Stimulated activated naive B cell treated with anti-CD40 and anti-IgM and Interleukin-4, amounts not matched to agents 10 μg/mL and 1 μg/mL and 100 μg/mL, for 72 hours (primary cell): ENCODE data around the gene YOD1.

ENCODE experiments used
- ATAC-seq, 2 donors: fragments of 150-1000 bp; cut with Tn5 transposase; replicated peaks; 2 replicates each; pipeline ENCODE4 v1.10.0; 2021; ENCODE audit warnings: moderate library complexity in 1 of 2
- DNase-seq: peaks from one replicate; pipeline ENCODE4 v3.0.0; 2021
- H3K27ac Mint-ChIP-seq: one replicate; pipeline ENCODE4 v1.8.0; 2022; ENCODE audit warnings: mild to moderate bottlenecking, mixed read lengths
- H3K27me3 Mint-ChIP-seq, 2 donors: one replicate each; pipeline ENCODE4 v1.8.0; 2022; ENCODE audit warnings: mixed read lengths in 2 of 2
- H3K36me3 Mint-ChIP-seq, 2 donors: one replicate each; pipeline ENCODE4 v1.8.0; 2022; ENCODE audit warnings: mixed read lengths in 2 of 2, mild to moderate bottlenecking in 1 of 2
- H3K4me1 Mint-ChIP-seq, 2 donors: one replicate each; pipeline ENCODE4 v1.8.0; 2022; ENCODE audit warnings: mixed read lengths in 2 of 2, mild to moderate bottlenecking in 1 of 2
- H3K4me3 Mint-ChIP-seq, 2 donors: one replicate each; pipeline ENCODE4 v1.8.0; 2022; ENCODE audit warnings: mild to moderate bottlenecking in 2 of 2, mixed read lengths in 2 of 2, moderate library complexity in 1 of 2
- H3K9me3 Mint-ChIP-seq, 2 donors: one replicate each; pipeline ENCODE4 v1.8.0; 2022; ENCODE audit warnings: mixed read lengths in 2 of 2, mild to moderate bottlenecking in 1 of 2

The YOD1 gene

DNA sequence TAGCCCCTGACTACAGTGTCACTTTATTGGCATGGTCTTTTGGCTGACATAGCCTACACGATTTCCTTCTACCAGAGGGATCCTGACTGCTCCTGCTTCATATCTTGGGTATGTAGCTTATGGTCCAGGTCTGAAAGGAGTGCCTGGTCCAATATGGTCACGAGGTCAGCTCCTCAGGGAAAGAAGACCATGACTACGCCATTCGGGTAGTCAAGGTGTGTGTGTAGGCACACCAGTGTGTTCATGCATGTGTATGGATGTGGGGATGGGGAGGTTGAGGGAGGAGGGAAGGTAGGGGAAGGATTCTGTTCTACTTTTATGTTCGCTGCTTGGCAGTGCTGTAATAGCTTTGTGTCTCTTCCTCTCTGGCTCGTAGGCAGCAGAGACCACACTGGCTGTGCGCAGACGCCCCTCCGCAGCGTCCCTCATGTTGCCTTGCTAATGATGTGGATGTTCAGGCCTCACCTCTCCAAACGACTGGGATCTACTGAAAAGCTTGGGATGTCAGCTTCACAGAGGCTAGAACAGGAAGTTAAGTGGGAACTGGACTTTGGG, 27.6 kb upstream of the YOD1 start:
- DNase-seq (no peak), ATAC-seq (no peak)
- Mint-ChIP-seq H3K36me3 (peaks cover 3 to 10% of the 10 kb centered on the region in 2 donors), H3K27me3 (peaks cover 0 to 6% of the 10 kb centered on the region in 2 donors), H3K4me1 (no peaks in the 10 kb centered on the region), H3K27ac (no peak overlapping the region), H3K9me3 (no peaks in the 10 kb centered on the region), H3K4me3 (no peak overlapping the region)

DNA sequence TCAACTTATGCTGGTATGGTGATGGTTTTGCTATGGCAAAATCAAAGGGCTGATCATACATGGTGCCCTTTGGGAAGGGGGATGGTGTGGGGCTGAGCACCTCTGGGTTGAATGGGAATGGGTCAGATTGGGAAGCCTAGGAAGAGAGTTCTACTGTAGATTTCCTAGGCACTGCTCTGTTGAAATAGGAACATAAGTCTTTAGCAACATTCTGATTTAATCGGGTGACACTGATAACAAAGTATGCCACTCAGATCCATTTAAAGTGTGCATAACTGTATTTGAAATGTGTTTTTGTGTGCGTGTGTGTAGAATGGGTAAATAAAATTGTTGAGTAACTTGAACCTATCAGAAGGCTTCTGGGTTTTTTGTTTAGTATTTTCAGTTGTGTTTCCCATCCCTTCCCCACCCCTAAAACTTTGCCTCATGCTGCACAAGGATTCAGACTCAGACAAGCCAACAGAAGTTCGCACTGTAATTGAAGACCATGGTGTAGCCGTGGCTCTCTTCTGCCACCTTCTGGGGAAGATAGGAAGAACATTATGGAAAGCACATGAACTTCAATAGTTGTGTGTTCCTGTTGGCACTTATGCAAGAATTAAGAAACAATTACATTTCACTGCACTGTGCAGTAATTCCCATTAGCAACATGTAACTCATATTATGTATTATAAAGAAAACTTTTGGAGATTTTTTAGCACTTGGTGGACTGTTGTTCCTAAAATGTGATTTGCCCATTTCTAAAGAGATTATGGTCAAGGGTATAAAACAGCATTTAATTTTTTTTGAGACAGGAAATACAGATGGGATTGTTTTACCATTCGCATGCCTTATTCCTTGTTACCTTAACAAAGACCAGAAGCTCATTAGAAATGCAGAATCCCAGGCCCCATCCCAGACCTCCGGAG, 26.7 kb upstream of the YOD1 start:
- no peak overlapping the region for H3K27ac Mint-ChIP-seq
- H3K36me3 Mint-ChIP-seq, result peaks cover 7 to 18% of the 10 kb centered on the region in 2 donors
- H3K9me3 Mint-ChIP-seq, result no peaks in the 10 kb centered on the region
- ATAC-seq, result peak; percentile 72 to 83
- H3K4me3 Mint-ChIP-seq, result no peak overlapping the region
- peak; percentile 50 for DNase-seq
- H3K4me1 Mint-ChIP-seq, result no peaks in the 10 kb centered on the region
- no peaks in the 10 kb centered on the region for H3K27me3 Mint-ChIP-seq

DNA sequence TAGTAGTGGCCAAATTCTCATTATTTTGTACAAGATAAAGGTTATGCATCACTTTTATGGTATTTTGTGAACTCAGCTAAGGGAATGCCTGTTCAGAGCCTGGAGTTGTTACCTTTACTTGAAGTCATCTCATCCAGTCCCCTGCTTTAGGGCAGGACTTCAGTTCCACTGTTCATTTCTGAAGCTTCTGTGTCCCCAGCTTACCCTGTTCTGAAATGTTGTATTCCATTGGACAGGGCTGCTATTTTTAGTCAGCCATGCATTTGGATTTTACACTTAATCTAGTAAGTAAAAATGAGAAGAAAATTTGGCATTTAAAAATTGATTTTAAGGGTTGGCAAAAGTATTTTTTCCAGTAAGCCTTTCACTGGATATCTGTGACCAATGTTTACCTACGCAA, 26.0 kb upstream of the YOD1 start:
- Mint-ChIP-seq H3K27me3 (no peaks in the 10 kb centered on the region), H3K27ac (no peak overlapping the region), H3K4me1 (no peaks in the 10 kb centered on the region), H3K36me3 (peaks cover 13 to 25% of the 10 kb centered on the region in 2 donors), H3K9me3 (no peaks in the 10 kb centered on the region), H3K4me3 (no peak overlapping the region)
- no peak for DNase-seq
- ATAC-seq, result no peak

DNA sequence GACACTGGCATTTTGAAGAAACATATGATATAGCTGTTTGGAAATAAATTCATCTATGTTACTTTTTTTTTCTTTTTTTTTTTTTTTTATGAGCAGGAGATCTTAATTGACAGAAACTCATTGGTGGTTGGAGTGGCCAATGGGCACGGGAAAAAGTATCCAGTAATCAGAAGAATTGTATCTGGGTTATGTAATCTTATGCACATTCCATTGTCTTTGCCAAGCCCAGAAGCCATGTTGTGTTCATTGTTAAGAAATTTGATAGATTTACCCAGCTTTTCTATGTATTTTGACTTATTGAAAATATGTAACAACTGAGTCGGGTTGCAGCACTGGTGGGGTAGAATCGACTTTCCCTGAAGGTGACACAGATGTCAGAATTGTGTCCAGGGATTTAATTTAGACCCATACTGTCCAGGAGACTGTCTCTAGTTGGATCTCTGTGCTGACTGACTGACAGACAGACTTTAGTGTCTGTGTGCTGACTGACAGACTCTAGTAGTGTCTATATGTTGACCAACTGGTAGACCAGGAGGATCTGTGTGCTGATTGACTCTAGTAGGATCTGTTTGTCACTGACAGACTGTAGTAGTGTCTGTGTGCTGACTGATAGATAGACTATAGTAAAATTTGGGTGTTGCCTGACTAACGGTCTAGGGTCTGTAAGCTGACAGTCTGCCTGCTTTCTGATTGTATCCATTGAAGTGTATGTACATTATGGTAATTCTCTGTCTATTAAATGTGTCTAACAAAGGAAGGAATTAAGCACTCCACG, 25.4 kb upstream of the YOD1 start:
- H3K9me3 Mint-ChIP-seq, result no peaks in the 10 kb centered on the region
- no peak overlapping the region for H3K4me3 Mint-ChIP-seq
- H3K27ac Mint-ChIP-seq, result no peak overlapping the region
- DNase-seq (no peak), ATAC-seq (no peak)
- peaks cover 16 to 28% of the 10 kb centered on the region in 2 donors for H3K36me3 Mint-ChIP-seq
- no peaks in the 10 kb centered on the region for H3K27me3 Mint-ChIP-seq
- H3K4me1 Mint-ChIP-seq, result no peaks in the 10 kb centered on the region

DNA sequence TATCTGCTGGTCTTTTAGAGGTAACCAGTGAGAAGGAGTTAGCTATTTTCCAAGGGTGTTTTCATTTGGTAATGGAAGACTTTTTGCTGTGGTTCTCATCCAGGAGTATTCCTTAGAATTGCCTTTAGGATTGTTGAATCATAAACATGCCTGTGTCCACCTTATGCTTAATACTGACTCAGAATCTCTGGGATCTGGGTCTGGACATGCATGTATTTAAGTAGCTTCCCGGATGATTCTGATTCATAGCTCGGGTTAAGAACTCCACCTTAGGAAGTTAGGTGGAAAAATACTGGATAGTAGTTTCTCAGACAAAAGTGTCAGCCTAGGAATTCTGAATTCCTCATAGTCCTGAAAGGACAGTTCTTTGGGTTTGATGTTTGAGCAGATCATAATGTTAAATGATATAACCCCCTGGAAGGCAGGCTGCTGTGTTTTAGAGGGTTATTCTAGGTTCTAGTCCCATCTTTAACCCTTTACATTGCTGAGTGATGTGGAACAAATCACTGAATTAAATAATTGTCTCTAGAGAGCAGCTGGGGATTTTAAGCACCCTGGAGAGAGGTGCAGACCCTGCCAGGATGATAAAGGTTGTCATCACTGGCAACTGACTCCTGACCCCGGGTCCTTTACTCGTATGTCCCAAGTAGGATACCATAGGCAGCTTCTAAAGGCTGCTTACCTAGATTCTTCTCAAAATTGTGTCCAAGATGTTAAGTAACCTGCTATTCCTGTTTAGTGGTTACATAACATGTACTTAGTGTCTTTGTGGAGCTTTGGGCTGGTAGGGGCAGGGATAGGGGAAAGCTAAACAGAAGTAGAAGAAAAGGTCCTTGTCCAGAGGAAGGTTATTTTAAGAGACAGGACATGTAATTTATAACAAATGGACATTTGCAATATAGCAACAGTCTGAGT, 23.2 kb upstream of the YOD1 start:
- Mint-ChIP-seq H3K4me1 (peaks cover 19 to 22% of the 10 kb centered on the region in 2 donors), H3K9me3 (no peaks in the 10 kb centered on the region), H3K27me3 (no peaks in the 10 kb centered on the region), H3K27ac (no peak overlapping the region), H3K4me3 (no peak overlapping the region), H3K36me3 (peaks cover 32 to 46% of the 10 kb centered on the region in 2 donors)
- DNase-seq, result no peak
- no peak for ATAC-seq

DNA sequence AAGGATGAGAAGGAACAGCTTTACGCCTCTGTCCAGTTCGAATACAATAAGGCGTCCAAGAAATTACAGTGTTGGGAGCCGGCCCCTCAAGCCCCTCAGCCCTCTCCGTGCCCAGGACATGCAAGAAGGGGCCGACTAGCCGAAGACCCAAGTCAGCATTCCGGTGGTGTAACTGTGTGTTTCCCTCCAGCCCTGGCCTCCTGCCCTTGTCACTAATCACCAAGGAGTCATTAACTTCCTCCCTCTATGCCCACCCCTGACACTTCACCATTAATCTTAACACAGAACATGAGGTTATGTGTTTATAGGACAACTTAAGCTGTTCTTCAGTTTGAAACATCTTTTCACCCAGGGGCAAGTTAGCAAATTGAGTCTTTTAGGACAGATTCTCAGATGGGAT, 21.2 kb upstream of the YOD1 start:
- peaks cover 39 to 60% of the 10 kb centered on the region in 2 donors for H3K36me3 Mint-ChIP-seq
- no peak for DNase-seq
- H3K4me3 Mint-ChIP-seq, result no peak overlapping the region
- ATAC-seq, result no peak
- H3K4me1 Mint-ChIP-seq, result peaks cover 22 to 26% of the 10 kb centered on the region in 2 donors
- H3K27ac Mint-ChIP-seq, result peak overlapping the region; percentile 25
- H3K9me3 Mint-ChIP-seq, result no peaks in the 10 kb centered on the region
- H3K27me3 Mint-ChIP-seq, result no peaks in the 10 kb centered on the region

DNA sequence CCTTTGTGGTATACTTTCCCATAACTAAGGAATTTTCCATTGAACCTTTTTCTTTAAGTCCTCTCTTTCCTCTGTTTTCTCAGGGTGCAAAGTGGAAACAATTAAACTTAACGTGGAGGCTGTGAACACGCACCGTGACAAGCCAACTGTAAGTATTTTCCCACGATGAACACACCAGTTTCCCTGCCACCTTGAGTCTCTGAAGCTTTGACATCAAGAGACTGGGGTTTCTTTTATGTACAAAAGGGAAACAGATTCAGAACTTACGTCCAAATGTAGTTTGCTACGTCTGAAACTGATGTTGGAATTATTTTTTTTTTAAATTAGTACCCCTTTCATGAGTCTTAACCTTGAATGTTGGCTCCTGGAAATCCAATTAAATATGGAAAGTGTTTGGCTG, 20.4 kb upstream of the YOD1 start:
- H3K27ac Mint-ChIP-seq, result no peak overlapping the region
- no peaks in the 10 kb centered on the region for H3K9me3 Mint-ChIP-seq
- peaks cover 22 to 26% of the 10 kb centered on the region in 2 donors for H3K4me1 Mint-ChIP-seq
- H3K4me3 Mint-ChIP-seq, result no peak overlapping the region
- peaks cover 40 to 63% of the 10 kb centered on the region in 2 donors for H3K36me3 Mint-ChIP-seq
- DNase-seq, result no peak
- ATAC-seq, result no peak
- no peaks in the 10 kb centered on the region for H3K27me3 Mint-ChIP-seq

DNA sequence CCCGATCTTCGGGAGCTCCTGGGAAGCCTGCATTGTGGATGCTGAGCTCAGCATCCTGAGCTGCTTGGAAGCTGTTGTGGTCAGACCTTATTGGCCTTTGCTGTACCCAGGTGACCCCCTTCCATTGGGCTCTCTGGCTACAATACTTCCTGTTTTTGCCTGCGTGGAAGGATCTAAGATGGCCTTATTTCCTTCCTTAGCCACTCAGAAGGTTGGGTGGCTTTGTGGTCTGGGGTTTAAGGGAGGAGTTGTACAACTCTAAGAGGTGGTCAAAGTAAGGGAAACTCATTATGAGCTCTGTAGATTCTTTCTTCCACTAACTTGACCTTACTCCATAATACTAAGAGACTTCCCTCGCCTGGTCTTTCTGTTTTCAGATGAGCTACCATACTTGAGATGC, 19.8 kb upstream of the YOD1 start:
- Mint-ChIP-seq H3K36me3 (peaks cover 37 to 60% of the 10 kb centered on the region in 2 donors), H3K4me1 (peaks cover 22 to 26% of the 10 kb centered on the region in 2 donors), H3K4me3 (no peak overlapping the region), H3K27ac (no peak overlapping the region), H3K9me3 (no peaks in the 10 kb centered on the region), H3K27me3 (no peaks in the 10 kb centered on the region)
- DNase-seq, result no peak
- peak; percentile 66 to 67 for ATAC-seq

DNA sequence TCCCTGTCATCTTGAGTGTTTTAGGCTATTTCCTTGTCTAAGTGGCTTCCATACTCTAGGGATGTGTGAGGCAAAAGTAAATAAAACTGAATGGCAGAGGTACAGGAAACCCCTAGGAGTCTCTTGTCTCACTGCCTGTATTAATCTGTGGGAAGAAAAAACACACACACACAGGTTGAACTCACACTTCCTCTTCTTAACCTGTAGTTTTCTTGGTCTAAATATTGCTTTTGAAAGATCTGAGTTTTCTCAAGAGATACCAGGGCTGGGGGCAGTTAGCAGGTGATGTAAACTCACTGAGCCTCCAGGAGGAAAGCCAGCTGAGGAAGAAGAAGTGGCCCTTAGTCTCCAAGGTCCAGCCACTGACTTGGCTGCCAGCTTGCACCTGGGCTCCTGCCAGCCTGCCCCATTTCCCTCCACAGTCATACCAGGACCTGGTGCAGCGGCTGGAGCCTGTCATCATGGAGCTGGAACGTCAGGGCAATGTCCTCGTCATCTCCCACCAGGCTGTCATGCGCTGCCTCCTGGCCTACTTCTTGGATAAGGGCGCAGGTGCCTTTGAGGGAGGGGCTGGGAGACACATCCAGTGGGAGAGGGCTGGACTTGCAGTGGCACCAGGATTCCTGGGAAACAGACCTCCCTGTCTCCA, 19.0 kb upstream of the YOD1 start:
- Mint-ChIP-seq H3K27ac (no peak overlapping the region), H3K36me3 (peaks cover 42 to 64% of the 10 kb centered on the region in 2 donors), H3K27me3 (no peaks in the 10 kb centered on the region), H3K4me3 (no peak overlapping the region), H3K4me1 (peaks cover 22 to 26% of the 10 kb centered on the region in 2 donors), H3K9me3 (no peaks in the 10 kb centered on the region)
- DNase-seq, result no peak
- peak; percentile 67 to 70 for ATAC-seq

DNA sequence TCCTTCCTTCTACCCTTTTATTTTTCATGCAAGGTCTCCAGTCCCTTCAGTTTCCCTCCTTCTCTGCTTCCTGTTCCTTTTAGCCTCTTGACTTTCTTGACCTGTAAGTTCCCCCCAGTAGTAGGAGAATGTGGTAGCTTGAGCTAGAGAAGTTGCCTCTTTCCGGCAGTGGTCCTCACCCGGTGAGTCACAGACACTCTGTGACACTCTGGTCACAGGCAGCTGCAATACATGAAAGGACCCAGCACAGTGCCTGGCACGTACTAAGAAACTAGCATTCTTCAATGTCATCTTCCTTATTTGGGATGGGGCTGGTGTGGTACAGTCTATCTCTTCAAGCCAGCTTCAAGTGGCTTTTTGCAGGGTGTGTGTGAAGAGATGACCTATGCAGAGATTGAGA, 18.1 kb upstream of the YOD1 start:
- Mint-ChIP-seq H3K27ac (no peak overlapping the region), H3K36me3 (peaks cover 48 to 65% of the 10 kb centered on the region in 2 donors), H3K9me3 (no peaks in the 10 kb centered on the region), H3K4me3 (no peak overlapping the region), H3K27me3 (no peaks in the 10 kb centered on the region), H3K4me1 (peaks cover 22 to 26% of the 10 kb centered on the region in 2 donors)
- no peak for DNase-seq
- no peak for ATAC-seq

DNA sequence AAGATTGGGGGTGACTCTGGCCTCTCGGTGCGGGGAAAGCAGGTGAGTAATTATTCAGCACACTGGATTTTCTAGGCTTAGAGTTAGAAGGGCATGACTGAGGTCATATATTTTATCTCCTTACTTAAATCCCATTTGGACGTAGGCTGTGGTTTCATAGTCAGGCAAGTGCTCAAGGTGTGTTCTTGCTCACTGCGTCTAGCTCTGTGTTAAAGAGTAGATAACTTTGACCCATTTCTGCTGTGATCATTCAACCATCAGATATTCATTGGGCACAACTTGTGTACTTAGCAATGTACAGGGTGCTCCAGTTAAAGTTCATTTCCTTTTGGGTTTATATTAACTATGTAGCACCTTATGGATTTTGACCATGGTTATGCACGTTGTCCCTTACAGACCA, 16.7 kb upstream of the YOD1 start:
- no peak overlapping the region for H3K4me3 Mint-ChIP-seq
- no peaks in the 10 kb centered on the region for H3K27me3 Mint-ChIP-seq
- H3K9me3 Mint-ChIP-seq, result no peaks in the 10 kb centered on the region
- peaks cover 52 to 70% of the 10 kb centered on the region in 2 donors for H3K36me3 Mint-ChIP-seq
- ATAC-seq (no peak), DNase-seq (no peak)
- H3K4me1 Mint-ChIP-seq, result peaks cover 22 to 26% of the 10 kb centered on the region in 2 donors
- H3K27ac Mint-ChIP-seq, result no peak overlapping the region

DNA sequence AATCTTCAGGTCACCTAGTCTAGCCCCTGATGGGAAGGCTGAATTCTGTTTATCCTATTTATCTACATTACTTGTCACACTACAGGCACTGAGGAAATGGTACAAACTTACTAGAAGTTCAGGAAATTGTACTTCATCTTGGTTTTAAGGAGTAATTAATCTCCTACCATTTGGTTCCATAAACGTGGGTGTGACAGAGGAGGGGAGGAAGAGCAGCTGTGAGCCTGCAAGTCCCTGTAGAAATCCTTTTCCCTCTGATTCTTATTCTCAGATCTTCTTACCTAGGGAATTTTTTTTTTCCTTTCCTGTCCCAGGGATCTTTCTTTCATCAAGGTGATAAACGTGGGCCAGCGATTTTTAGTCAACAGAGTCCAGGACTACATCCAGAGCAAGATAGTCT, 16.2 kb upstream of the YOD1 start:
- H3K27me3 Mint-ChIP-seq, result no peaks in the 10 kb centered on the region
- no peaks in the 10 kb centered on the region for H3K9me3 Mint-ChIP-seq
- H3K4me1 Mint-ChIP-seq, result peaks cover 22 to 26% of the 10 kb centered on the region in 2 donors

DNA sequence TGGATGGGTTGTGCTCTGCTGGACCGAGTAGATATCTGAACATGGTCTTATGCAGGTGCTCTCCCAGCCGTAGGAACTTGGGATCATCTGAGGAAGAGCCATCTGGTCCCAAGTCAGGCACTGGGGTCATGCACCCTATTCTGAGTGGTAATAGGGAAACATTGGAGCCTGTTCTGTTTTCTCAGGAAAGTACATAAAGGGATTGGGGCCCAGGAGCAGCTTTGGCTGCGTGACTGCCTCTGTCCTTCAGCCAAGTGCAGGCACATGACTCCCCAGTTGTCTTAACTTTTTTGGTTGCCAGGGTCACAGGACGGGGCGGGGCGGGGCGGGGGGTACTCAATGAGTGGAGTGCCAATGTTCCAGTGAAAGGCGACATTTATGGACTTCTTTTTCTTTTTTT, 13.6 kb upstream of the YOD1 start:
- Mint-ChIP-seq H3K27me3 (no peaks in the 10 kb centered on the region), H3K4me3 (no peak overlapping the region), H3K9me3 (no peaks in the 10 kb centered on the region), H3K4me1 (peaks cover 7 to 13% of the 10 kb centered on the region in 2 donors), H3K36me3 (peaks cover 46 to 65% of the 10 kb centered on the region in 2 donors), H3K27ac (no peak overlapping the region)
- no peak for DNase-seq
- no peak for ATAC-seq

More for the DNA sequence above, 16.2 kb upstream of the YOD1 start:
- peaks cover 51 to 69% of the 10 kb centered on the region in 2 donors for H3K36me3 Mint-ChIP-seq
- H3K4me3 Mint-ChIP-seq, result no peak overlapping the region
- H3K27ac Mint-ChIP-seq, result no peak overlapping the region
- ATAC-seq, result no peak
- DNase-seq, result no peak
